Panc1 (cell line): Measurements from ENCODE around the gene PDIK1L.

Source experiments
- POLR2AphosphoS5 ChIP-seq: IDR thresholded peaks from 2 replicates; pipeline ENCODE4 v1.6.1; 2012; ENCODE audit warnings: mild to moderate bottlenecking, low read depth, low read length, moderate library complexity
- SIN3A ChIP-seq: IDR thresholded peaks from 2 replicates; pipeline ENCODE4 v1.6.1; 2012; ENCODE audit warnings: low read depth, mild to moderate bottlenecking, low read length, moderate library complexity, borderline replicate concordance; ENCODE audit not compliant: insufficient read depth
- TCF7L2 ChIP-seq: IDR thresholded peaks from 2 replicates; pipeline ENCODE4 v1.6.1; 2011; ENCODE audit warnings: mild to moderate bottlenecking, low read depth, low read length, inconsistent platforms
- TF ChIP-seq, protein P1 (sequence below): fragments of 450-650 bp; IDR thresholded peaks from 2 replicates; pipeline ENCODE4 v1.5.1; 2017; ENCODE audit warnings: mild to moderate bottlenecking
- TF ChIP-seq, protein P2 (sequence below), 2 experiments: IDR thresholded peaks; 2 replicates each; pipeline ENCODE4 v1.6.1; 2011 to 2012; ENCODE audit warnings: low read depth in 2 of 2, control low read depth in 1 of 2, low read length in 1 of 2, mild to moderate bottlenecking in 1 of 2, moderate library complexity in 1 of 2; ENCODE audit not compliant: insufficient read depth in 1 of 2

- TF ChIP-seq, protein P1, sequence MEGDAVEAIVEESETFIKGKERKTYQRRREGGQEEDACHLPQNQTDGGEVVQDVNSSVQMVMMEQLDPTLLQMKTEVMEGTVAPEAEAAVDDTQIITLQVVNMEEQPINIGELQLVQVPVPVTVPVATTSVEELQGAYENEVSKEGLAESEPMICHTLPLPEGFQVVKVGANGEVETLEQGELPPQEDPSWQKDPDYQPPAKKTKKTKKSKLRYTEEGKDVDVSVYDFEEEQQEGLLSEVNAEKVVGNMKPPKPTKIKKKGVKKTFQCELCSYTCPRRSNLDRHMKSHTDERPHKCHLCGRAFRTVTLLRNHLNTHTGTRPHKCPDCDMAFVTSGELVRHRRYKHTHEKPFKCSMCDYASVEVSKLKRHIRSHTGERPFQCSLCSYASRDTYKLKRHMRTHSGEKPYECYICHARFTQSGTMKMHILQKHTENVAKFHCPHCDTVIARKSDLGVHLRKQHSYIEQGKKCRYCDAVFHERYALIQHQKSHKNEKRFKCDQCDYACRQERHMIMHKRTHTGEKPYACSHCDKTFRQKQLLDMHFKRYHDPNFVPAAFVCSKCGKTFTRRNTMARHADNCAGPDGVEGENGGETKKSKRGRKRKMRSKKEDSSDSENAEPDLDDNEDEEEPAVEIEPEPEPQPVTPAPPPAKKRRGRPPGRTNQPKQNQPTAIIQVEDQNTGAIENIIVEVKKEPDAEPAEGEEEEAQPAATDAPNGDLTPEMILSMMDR = no peak
- TF ChIP-seq, protein P2, sequence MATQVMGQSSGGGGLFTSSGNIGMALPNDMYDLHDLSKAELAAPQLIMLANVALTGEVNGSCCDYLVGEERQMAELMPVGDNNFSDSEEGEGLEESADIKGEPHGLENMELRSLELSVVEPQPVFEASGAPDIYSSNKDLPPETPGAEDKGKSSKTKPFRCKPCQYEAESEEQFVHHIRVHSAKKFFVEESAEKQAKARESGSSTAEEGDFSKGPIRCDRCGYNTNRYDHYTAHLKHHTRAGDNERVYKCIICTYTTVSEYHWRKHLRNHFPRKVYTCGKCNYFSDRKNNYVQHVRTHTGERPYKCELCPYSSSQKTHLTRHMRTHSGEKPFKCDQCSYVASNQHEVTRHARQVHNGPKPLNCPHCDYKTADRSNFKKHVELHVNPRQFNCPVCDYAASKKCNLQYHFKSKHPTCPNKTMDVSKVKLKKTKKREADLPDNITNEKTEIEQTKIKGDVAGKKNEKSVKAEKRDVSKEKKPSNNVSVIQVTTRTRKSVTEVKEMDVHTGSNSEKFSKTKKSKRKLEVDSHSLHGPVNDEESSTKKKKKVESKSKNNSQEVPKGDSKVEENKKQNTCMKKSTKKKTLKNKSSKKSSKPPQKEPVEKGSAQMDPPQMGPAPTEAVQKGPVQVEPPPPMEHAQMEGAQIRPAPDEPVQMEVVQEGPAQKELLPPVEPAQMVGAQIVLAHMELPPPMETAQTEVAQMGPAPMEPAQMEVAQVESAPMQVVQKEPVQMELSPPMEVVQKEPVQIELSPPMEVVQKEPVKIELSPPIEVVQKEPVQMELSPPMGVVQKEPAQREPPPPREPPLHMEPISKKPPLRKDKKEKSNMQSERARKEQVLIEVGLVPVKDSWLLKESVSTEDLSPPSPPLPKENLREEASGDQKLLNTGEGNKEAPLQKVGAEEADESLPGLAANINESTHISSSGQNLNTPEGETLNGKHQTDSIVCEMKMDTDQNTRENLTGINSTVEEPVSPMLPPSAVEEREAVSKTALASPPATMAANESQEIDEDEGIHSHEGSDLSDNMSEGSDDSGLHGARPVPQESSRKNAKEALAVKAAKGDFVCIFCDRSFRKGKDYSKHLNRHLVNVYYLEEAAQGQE (IDR thresholded peaks at IDR 0.05; ENCODE audit: insufficient read depth in 1 of 2, low read depth in 2 of 2, low read length in 1 of 2) = no peak
- TF ChIP-seq POLR2AphosphoS5 (no peak), SIN3A (no peak), TCF7L2 (no peak)
Observed at GRCh38 chr1:26099780-26100179, 11.8 kb upstream of the PDIK1L start.
